Lung (tissue), 12 donors: ENCODE measurements around the gene ZP2. TPM values are rescaled to one million over a fixed set of nuclear protein-coding genes. Genes with fewer than 3 reads are reported as not detected.

Experiments
- ATAC-seq: fragments of 200-7000 bp; cut with Tn5 transposase; one replicate; pipeline ENCODE4 v1.9.1; 2020; ENCODE audit warnings: moderate number of reproducible peaks; ENCODE audit not compliant: insufficient read depth, low FRiP score
- DNase-seq, 3 donors: peaks; one replicate each; pipeline ENCODE4 v3.0.0-alpha.2; 2013 to 2017
- H3K27ac ChIP-seq, 2 donors: one replicate each; pipeline ENCODE4 v1.5.1; 2013; ENCODE audit warnings: mild to moderate bottlenecking in 2 of 2, moderate library complexity in 2 of 2, control low read depth in 1 of 2, inconsistent platforms in 1 of 2, low read depth in 1 of 2, low read length in 1 of 2
- H3K27me3 ChIP-seq, 3 donors: one replicate each; pipeline ENCODE4 v1.5.1; 2013; ENCODE audit warnings: low read length in 2 of 3; ENCODE audit not compliant: control insufficient read depth in 3 of 3, insufficient read depth in 3 of 3
- H3K36me3 ChIP-seq, 4 donors: one replicate each; pipeline ENCODE4 v1.5.1; 2013; ENCODE audit warnings: low read length in 4 of 4, mild to moderate bottlenecking in 1 of 4, moderate library complexity in 1 of 4; ENCODE audit not compliant: control insufficient read depth in 4 of 4, insufficient read depth in 4 of 4
- H3K4me1 ChIP-seq, 5 donors: one replicate each; pipeline ENCODE4 v1.5.1; 2013; ENCODE audit warnings: low read length in 5 of 5, mild to moderate bottlenecking in 2 of 5, moderate library complexity in 1 of 5; ENCODE audit not compliant: control insufficient read depth in 5 of 5, insufficient read depth in 5 of 5
- H3K4me3 ChIP-seq: one replicate; pipeline ENCODE4 v1.5.1; 2013; ENCODE audit warnings: mild to moderate bottlenecking, control low read depth, moderate library complexity
- H3K9ac ChIP-seq, 2 donors: one replicate each; pipeline ENCODE4 v1.5.1; 2013; ENCODE audit warnings: low read length in 2 of 2, control low read depth in 1 of 2; ENCODE audit not compliant: insufficient read depth in 1 of 2
- H3K9me3 ChIP-seq, 4 donors: one replicate each; pipeline ENCODE4 v1.5.1; 2013; ENCODE audit warnings: low read length in 3 of 4, mild to moderate bottlenecking in 1 of 4, moderate library complexity in 1 of 4; ENCODE audit not compliant: control insufficient read depth in 4 of 4, insufficient read depth in 3 of 4
- CTCF ChIP-seq: IDR thresholded peaks from 2 replicates; pipeline ENCODE4 v1.5.1; 2012; ENCODE audit warnings: mild to moderate bottlenecking; ENCODE audit errors: control extremely low read depth, extremely low read depth
- WGBS, 2 donors: extraction: QIAGEN DNeasy Blood & Tissue Kit; methylation state at CpG; one replicate each; pipeline ENCODE4 v1.1.7; 2013; 5-methylcytosine and 5-hydroxymethylcytosine counted together
- polyA plus RNA-seq, 2 donors: library from polyadenylated mRNA; stranded (reverse); fragments of 200-250 nt; gene quantifications; one replicate each; pipeline ENCODE4 v1.2.1, GENCODE V29; 2013
- total RNA-seq, 2 donors: library from RNA; depleted of rRNA in 1 of 2; stranded (reverse); fragments of >200 nt in 1 of 2; gene quantifications; one replicate each; pipeline ENCODE4 v1.2.1, GENCODE V29; 2014 to 2021
- donor health status: control.
- donor health status: control.
- donor health status: Bipolar disorder and iron deficiency.
- donor health status: healthy.
- donor health status: DM: yes; HTN: yes; CAD: no.

The ZP2 gene
- total and polyA plus RNA-seq, 4 donors = 0.17 TPM; not detected in 3

DNA sequence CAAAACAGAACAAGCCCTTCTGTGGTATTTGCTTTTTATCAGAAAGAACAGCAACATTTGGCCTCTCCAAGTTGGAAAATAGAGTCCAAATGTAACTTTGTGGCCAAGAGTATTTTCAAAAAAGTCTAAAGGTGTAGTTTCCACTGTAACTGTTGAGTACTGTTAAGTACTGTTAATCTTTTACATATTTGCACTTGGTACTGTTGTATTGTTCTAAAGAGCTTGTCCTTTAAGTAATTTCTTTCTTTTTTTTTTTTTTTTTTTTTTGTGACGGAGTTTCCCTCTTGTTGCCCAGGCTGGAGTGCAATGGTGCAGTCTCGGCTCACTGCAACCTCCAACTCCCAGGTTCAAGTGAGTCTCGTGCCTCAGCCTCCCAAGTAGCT, 31.4 kb downstream of the ZP2 start:
- peak in 2 of 3 donors; percentile 16 to 47 for DNase-seq
- ATAC-seq = no peak
- 73 to 95% methylated on average over 2 to 3 of the region's 3 CpGs for WGBS, 2 donors
- no peaks in the 10 kb centered on the region for H3K4me1 ChIP-seq
- peaks cover 0 to 2% (median 1%) of the 10 kb centered on the region in 4 donors for H3K9me3 ChIP-seq
- no peaks in the 10 kb centered on the region for H3K27me3 ChIP-seq
- H3K9ac ChIP-seq = no peak overlapping the region
- H3K36me3 ChIP-seq = peaks cover 11 to 23% (median 17%) of the 10 kb centered on the region in 4 donors
- TF ChIP-seq CTCF = no peak
- H3K4me3 ChIP-seq = no peak overlapping the region
- no peak overlapping the region for H3K27ac ChIP-seq

DNA sequence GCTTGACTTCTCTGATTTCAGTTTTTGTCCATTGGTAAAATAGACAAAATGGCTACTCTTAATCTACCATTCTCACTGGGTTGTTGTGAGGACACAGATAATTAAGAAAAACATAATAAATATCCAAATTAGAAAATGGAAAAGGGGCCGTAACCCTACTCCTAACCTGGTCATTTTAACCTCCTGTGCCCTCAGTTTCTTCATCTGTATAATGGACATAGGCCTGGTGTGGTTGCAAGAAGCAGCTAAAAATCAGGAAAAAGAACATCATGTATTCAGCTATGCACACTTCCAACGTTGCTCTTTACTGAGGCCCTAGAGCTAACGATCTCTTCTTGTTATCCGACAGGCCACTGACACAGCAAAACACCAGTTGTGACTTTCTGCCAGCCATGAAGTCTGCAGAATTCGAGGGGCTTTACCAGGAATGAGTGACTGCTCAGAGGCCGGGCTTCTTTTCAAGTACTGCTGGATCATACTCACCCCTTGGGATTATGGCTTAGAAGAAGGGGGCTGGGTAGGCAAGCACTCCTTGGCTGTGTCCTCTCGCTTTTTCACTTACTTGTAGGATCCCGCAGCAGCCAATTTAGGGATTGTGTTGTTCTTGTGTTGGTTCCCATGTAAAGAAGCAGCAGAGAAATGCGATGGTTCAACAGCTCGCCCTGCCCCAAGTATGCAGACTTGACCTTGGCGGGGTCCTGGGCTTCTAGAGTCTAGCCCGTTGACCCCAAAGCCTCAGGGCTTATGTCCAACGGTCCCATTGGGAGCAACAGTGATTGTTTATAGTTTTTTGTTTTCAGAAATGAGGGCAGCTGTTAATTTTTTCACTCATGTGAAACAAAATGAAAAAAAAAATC, 32.0 kb downstream of the ZP2 start:
- H3K4me1 ChIP-seq = no peaks in the 10 kb centered on the region
- no peak for DNase-seq
- ATAC-seq = no peak
- peaks cover 0 to 2% (median 1%) of the 10 kb centered on the region in 4 donors for H3K9me3 ChIP-seq
- H3K36me3 ChIP-seq = peaks cover 12 to 26% (median 20%) of the 10 kb centered on the region in 4 donors
- no peak for TF ChIP-seq CTCF
- no peak overlapping the region for H3K4me3 ChIP-seq
- H3K27ac ChIP-seq = no peak overlapping the region
- 72 to 83% methylated on average over 13 of the region's 13 CpGs for WGBS, 2 donors
- H3K27me3 ChIP-seq = no peaks in the 10 kb centered on the region
- H3K9ac ChIP-seq = no peak overlapping the region

- 33 to 73% methylated on average over 1 of the region's 1 CpG for WGBS, 2 donors
- ATAC-seq = no peak
Observed at GRCh38 chr16:21175397-21175796, 36.0 kb downstream of the ZP2 start.

More at GRCh38 chr16:21175397-21175796, 36.0 kb downstream of the ZP2 start:
- H3K9me3 ChIP-seq = no peaks in the 10 kb centered on the region
- H3K9ac ChIP-seq = no peak overlapping the region
- no peak overlapping the region for H3K4me3 ChIP-seq
- no peaks in the 10 kb centered on the region for H3K27me3 ChIP-seq
- H3K27ac ChIP-seq = no peak overlapping the region
- DNase-seq = no peak
- peaks cover 14 to 32% (median 24%) of the 10 kb centered on the region in 4 donors for H3K36me3 ChIP-seq
- H3K4me1 ChIP-seq = no peaks in the 10 kb centered on the region
- no peak for TF ChIP-seq CTCF
